HG03342 (cell line): Measurements from ENCODE around the gene ILKAP.

Experiments
- ATAC-seq: cut with Tn5 transposase; IDR thresholded peaks from one replicate; pipeline ENCODE4 v1.9.1; 2021; ENCODE audit warnings: mild to moderate bottlenecking, moderate library complexity; ENCODE audit not compliant: unreplicated experiment

The ILKAP gene

DNA sequence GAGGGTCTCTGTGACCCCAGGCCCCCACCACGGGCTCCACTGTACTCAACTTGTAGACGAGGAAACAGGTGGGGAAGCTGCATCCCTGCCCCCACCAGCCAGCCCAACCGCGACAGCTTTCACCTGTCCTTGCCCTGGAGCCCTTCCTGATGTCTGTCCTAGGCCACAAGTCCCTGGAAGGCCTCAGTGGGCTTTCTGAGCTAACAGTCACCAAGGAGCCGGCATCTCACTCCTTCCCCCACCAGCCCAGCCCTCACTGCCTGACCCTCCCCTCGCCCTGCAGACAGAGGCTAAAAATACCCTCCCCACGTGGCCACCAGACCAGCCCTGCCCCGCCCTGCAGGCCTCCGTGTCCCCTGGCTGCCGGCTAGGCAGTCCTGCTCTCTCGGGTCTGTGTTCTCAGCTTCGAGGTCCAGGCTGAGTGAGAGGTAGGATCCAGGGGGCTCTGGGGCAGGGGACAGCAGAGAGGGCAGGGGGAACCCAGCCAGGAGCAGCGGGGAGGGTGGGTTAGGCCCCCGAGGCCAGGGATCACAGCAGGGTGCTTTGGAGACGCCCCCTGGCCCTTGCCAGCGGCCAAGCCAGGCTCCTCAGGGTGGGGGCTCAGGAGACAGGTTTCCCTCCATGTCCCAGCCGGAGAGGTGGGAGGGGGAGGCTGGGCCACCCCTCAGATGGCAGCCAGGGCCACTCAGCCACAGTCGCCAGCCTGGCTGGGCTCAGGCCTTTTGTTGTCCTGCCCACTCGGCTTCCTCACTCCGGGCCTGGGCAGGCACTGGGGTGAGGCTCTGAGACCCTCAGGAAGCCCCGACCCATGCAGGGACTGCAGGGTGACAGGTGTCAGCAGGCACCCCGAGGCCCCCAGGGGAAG lies 64.9 kb downstream of the ILKAP start, which contains the start of gene KLHL30:
Gene KLHL30 (plus strand): TSS at position 338 of the 865 bp plus-strand sequence. CDS start 2,087 bp downstream, outside the sequence.
- ATAC-seq = no peak

DNA sequence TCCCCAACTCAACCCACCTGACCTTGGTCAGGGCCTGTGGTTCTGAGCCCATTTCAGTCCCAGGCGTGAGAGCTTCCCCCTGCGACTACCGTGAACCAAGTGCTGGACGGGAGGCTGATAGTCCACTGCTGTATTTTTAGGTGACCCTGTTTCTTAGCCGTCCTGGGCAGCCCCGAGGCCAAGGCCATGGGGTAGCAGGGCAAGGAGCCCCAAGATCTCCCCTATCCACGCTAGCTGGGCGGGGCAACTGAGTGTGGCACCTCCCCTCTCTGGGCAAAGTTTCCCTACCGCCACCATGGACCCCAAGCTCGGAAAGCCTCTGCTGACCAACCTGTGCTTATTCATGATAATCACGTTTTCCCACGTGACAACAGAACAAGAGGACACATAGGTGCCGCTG lies 65.6 kb downstream of the ILKAP start:
- ATAC-seq = no peak

DNA sequence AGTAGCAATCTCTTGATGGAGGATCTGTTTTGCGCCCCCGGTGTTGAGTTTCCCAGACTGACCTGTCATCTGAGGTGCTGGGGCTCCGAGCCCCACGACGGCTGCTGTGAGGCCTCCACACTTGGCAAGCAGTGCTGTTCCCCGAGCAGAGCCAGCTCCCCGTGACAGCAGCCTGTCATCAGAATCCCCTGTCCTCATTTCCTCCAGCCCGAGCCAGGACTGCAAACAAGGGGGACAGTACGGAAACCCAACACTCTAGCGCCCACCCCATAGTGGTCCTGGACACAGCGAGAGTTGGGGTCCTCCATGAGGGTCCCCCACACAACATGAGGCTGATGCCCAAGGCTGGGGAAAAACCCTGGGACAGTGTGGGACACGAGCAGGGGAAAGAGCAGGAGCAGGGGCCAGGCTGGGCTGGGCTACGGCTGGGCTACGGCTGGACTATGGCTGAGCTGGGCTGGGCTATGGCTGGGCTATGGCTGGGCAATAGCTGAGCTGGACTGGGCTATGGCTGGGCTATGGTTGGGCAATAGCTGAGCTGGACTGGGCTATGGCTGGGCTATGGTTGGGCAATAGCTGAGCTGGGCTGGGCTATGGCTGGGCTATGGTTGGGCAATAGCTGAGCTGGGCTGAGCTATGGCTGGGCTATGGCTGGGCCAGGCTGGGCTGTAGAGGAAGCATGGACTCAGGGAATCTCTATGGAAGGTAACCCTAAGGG lies 66.5 kb downstream of the ILKAP start:
- ATAC-seq = no peak

DNA sequence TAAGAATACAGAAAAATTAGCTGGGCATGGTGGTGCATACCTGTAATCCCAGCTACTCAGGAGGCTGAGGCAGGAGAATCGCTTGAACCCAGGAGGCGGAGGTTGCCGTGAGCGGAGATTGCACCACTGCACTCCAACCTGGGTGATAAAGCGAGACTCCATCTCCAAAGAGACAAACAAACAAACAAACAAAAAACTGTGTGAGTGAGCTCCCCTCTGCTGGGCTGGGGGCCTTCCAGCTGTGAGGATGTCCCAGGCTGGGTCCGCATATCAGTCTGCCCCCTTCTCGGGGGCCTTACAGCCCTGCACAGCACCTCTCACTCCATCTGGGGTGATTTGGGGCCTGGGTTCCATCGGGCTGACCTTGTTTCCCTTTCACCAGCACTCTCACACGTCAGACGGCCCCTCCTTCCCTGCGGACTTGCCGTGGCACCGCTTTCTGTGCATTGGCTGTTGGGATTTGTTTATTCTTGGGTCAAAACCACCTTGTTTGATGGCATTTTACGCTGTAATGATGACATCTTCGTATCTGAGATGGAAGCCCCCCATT lies 67.8 kb downstream of the ILKAP start:
- ATAC-seq = no peak

DNA sequence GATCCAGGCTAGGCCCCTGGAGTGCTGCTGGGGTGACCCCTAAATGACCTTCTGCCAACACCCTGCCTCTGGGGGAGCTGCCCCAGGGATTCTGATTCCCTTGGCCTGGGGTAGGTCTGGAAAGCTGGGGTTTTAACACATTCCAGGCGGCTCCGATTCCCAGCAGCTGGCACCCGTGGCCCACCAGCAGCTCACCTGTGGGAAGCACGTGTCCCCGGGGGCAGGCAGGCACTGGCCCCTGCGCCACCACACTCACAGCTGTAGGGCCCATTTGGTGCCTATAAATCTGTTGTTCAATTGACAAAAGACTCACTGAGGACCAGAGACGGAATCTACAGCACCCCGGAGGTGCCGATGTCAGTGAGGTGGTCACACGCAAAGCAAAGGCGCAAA lies 69.1 kb downstream of the ILKAP start:
- no peak for ATAC-seq

DNA sequence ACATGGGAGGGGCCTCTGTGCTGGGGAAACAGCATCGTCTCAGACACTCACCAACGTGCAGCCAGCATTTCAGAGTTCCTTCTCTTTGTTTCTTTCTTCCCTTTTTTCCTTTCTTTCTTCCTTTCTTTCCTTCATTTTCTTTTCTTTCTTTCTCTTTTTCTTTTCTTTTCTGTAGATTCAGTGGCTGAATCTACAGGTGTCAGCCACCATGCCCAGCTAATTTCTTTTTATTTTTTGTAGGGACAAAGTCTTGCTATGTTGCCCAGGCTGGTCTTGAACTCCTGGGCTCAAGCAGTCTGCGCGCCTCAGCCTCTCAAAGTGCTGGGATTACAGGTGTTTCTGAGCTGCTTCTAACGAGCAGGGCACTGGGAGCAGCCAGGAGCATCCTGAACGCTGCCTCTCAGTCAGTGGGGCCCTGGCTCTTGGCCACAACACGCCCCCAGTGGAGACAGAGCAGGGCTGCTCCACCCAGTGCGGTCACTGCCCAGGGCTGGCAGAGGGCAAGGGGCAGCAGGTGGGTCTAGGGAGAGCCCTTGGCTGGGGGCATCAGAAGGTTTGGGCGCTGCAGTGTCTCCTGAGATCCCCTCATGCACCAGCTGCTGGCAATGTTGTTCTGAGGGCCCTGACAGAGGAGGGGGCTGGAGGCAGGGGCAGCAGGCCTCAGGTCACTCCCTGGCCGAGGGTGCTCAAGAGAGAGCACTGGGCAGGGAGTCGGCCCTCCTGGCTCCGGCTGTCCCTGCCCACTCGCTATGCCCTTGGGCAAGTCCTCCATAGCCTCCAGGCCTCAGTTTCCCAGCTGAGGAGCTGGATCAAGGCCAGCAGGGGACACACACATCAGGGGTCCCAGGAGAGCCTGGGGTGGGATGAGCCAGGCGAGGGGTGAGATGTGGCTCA lies 69.7 kb downstream of the ILKAP start:
- no peak for ATAC-seq

DNA sequence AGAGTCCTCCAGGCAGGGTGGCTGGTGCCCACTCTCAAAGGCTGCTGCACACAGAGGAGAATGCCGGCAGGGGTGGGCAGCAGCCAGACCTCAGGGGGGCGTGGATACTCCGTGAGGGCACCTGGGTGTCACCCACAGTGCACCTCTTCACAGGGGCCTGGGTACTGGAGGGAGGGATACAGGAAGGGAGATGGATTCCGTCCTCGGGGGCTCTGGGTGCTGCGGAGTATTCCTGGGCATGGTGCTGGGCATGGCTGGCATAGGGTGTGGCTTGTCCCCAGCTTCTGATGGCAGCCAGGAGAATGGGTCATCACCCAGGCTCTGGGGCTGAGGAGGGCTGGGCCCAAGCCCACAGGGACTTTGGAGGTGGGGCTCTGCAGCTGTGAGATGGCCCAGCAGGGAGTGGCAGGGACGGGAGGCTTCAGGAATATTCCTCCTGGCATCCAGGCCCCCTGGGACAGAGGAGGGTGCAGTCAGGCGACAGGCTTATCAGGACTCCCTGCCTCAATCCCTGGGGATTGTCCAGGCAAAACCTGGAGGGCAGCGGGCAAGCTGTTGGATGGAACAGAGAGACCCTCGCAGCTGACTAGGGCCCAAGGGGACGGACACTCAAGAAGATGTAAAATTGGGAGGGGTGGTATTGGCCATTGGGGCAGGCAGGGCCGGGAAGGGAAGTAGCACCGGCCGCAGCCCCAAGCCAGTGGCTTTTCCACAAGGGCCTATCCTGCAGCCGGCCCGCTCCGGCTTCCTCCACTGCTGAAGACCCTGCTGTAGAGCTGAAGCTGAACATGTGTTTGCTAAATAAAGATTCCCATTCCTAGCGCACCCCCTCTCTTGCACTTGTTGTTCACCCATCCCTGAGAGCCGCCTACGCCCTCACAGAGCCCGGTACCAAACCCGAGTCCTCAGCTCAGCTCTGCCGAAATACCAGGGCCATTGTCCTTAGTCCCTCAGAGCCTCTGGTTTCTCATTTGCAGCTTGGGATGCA lies 70.7 kb downstream of the ILKAP start:
- ATAC-seq = no peak

DNA sequence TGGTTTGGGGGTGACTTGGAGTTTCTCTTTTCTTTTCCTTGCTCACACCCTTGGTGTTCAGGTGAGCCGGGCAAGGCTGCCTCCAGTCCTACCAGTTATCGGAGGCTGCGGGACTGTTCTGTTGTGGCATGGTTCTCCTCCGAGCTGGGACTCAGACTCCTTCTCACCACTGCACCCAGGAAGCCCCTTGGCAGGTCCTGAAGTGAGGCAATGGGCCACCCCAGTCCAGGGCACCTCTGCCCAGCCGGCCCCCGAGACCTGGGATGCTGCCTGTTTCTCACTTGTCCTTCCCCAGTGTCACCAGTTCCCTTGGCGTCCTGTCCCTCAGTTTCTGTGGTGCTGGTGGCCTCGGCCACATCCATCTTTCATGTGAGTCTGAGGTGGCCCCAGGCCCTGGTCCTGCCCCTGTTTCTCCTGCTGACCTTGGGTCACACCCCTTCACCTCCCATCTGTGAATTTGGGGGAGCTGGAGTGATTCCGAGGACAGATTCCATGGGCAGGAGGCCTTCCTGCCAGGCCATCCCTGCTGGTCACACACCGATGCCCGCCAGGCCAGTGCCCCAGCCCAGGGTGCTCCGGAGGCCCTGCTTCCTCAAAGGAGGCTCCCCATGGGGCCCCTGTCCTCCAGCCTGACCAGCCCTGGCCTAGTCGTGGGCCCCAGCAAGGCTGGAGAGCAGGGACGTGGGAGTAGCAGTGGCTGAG lies 71.6 kb downstream of the ILKAP start:
- ATAC-seq = no peak

DNA sequence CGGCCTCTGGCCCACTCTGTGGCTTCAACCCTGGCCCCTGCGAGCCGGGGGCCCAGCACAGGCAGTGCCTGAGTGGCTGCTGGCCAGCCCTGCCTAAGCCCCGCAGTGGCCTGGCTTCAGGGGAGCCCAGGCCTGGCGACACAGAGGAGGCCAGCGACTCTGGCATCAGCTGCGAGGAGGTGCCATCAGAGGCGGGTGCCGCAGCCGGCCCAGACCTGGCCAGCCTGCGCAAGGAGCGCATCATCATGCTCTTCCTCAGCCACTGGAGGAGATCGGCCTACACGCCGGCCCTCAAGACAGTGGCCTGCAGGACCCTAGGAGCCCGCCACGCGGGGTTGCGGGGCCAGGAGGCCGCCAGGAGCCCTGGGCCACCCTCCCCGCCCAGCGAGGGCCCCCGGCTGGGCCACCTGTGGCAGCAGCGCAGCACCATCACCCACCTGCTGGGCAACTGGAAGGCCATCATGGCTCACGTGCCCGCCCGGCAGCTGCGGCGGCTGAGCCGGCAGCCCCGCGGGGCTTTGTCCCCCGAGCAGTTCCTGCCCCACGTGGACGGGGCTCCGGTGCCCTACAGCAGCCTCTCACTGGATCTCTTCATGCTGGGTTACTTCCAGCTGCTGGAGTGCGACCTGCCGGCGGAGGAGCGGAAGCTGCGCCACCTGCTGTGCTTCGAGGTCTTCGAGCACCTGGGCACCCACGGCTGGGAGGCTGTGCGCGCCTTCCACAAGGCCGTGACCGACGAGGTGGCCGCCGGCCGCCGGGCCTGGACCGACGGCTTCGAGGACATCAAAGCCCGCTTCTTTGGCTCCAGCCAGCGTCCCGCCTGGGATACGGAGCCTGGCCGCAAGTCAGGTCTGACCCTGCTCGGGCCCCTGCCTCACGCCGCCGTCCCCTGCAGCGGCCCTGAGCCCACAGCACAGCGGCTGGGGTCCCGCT lies 72.5 kb downstream of the ILKAP start:
- ATAC-seq = no peak

DNA sequence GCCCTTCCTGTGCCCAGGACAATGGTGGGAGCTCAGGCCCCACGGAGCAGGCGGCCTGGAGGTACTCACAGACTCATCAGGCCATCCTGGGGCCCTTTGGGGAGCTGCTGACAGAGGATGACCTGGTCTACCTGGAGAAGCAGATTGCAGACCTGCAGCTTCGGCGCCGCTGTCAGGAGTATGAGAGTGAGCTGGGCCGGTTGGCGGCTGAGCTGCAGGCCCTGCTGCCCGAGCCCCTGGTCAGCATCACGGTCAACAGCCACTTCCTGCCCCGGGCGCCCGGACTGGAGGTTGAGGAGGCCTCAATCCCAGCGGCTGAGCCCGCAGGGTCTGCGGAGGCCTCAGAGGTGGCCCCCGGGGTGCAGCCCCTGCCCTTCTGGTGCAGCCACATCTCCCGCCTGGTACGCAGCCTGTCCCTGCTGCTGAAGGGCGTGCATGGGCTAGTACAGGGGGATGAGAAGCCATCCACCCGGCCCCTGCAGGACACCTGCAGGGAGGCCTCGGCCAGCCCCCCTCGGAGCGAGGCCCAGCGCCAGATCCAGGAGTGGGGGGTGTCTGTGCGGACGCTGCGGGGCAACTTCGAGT lies 73.3 kb downstream of the ILKAP start:
- no peak for ATAC-seq

DNA sequence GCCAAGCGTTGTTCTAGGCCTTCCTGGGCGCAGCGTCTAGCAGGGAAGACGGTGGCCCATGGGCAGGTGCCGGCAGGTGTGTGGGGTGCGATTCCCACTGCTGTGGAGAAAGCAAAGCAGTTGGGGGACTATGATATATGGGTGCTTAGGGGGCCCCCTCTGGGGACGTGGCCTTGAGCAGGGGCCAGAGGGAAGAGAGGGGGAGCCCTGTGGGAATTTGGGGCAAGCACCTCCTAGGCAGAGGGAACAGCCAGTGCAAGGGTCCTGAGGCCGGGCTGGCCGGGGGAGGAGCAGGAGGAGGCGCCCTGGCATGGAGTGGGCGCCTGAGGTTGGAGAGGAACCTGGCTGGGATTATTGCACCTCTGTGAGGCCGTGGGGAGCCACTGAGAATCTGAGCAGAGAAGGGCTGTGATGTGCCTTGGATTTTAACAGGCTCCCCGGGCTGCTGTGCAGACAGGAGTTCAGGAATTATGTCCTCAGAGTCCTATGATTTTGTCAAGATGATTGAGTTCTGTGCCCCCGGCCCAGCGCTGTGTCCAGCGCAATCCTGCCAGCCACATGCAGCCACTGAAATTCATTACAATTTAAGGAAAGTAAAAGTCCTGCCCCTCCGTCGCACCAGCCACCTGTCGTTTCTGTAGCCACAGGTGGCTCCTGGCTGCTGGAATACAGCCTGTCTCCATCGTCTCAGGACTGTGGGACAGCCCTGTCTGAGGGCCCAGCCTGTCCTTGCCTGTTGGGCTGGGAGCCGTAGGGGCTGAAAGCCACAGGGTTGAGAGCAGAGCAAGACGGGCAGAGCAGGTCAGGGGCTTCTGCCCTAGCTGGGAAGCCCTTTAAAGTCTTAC lies 74.1 kb downstream of the ILKAP start:
- no peak for ATAC-seq

DNA sequence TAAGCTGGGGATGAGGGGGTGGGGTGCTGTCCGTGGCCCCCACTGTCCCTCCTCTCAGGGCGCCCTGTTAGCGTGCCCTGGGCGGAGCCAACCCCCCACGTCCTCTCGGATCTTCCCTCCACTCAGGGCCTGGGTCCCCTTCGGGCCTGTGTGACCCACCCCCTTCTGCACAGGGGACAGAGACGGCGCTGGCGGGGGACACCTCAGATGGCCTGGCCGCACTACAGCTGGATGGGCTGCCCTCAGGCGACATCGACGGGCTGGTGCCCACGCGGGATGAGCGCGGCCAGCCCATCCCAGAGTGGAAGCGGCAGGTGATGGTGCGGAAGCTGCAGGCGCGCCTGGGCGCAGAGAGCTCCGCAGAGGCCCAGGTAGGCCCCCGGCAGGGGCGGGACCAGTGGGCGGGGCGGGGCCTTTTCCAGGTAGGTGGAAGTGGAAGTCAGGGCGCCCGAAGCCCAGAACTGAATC lies 74.9 kb downstream of the ILKAP start:
- ATAC-seq = no peak

DNA sequence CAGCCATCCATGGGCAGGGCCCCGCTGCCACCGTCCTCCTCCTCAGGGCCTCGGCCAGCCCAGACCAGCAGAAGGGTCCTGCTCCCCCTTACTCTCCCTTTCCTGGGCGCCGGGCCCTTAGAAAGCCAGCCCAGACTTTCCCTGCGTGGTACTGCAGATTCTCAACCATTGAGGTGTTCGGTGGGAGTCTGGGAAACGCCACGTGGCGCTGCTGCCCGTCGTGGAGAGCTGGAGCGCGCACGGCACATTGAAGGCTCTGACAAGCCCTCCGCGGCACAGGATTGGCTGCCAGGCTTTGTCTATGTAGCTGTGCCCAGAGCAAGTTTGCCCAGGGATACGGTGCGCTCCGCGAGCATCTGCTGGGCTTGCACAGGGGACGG lies 75.4 kb downstream of the ILKAP start:
- ATAC-seq = no peak

DNA sequence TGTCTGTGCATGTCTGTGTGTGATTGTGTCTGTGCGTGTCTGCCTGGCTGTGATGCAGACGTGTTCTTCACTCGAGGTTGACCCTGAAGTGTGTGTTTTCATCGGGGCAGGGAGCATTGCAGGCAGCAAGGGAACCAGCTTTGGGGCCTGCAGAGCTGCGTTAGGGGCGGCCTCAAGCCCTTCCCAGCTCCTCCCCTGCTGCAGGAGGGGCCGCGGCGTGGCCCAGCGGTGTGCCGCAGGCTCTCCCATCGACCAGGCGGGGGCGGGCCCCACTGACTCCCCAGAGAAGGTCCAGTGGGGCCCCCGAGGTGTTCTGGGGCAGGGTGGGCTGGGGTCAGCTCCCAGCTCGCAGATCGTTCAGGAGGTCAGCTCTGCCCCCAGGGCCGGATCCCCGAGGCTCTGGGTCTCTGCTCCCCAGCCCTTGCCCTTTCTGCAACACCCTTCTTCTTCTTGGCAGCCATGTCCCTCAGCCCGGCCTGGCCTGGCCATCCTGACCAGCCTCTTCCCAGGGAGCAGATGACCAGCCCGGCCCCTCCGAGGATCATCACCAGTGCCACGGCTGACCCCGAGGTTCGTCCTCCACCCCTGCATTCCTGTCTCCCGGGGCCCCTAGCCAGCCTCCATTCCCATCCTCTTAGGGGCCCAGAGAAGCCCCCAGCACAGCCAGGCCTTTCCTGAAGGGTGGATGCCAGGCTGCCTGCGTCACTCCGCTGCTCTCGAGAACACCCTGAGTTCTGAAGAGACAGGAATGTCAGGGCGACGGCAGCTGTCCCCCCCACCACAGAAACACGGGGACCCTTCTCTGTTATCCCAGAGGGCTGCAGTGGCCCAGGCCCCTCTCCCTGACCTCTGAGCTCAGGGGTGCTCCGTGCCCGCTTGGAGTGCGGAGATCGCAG lies 76.1 kb downstream of the ILKAP start:
- ATAC-seq = peak; percentile 50

DNA sequence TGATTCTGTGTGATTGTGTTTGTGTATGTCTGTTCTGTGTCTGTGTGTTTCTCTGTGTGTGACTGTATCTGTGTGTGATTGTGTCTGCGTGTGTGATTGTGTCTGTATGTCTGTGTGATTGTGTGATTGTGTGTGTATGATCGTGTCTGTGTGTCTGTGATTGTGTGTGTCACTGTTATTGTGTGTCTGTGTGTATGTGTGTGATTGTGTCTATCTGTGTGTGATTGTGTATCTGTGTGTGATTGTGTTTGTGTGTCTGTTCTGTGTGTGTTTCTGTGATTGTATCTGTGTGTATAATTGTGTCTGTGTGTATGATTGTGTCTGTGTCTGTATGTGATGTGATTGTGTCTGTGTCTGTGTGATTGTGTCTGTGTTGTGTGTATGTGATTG lies 76.7 kb downstream of the ILKAP start:
- no peak for ATAC-seq

DNA sequence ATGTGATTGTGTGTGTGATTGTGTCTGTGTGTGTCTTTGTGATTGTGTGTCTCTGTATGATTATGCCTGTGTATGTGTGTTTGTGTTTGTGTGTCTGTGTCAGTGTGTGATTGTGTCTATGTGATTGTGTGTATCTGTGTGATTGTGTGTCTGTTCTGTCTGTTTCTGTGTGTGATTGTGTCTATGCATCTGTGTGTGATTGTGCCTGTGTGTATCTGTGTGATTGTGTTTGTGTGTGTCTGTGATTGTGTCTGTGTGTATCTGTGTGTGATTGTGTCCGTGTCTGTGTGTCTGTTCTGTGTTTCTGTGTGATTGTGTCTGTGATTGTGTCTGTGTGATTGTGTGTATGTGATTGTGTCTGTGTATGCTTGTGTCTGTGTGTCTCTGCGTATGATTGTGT lies 77.2 kb downstream of the ILKAP start:
- ATAC-seq = no peak
